ENCODE data around the gene GIPC2. TPM values are rescaled to one million over a fixed set of nuclear protein-coding genes. Genes with fewer than 3 reads are reported as not detected.

The GIPC2 gene
- total RNA-seq, 1 donor from 2014 or later: 2.9 TPM

DNA sequence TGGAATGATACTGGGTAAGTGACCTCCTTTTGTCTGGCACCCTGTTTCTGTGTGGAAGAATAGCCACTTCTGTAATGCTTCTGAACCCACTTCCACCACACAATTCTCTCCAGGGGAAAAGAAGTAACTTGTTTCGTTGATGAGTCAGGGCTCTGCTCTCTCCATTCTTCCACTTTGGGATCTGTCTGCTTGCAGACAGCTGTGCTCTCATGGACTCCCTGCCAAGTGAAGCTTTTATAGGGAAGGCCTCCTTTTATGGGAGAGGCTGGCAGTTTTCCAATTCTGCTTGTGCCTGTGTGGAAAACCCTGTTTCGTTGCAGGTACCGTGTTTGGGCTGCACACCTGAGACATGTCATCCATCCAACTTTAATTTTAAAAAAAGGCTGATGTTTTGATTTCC lies 130.7 kb downstream of the GIPC2 start:
- ATAC-seq: no peak
- H3K27me3 ChIP-seq (ENCODE audit: low read depth): no peaks in the 10 kb centered on the region
- DNase-seq: no peak
- no peaks in the 10 kb centered on the region for H3K4me1 ChIP-seq
- TF ChIP-seq, protein P1, sequence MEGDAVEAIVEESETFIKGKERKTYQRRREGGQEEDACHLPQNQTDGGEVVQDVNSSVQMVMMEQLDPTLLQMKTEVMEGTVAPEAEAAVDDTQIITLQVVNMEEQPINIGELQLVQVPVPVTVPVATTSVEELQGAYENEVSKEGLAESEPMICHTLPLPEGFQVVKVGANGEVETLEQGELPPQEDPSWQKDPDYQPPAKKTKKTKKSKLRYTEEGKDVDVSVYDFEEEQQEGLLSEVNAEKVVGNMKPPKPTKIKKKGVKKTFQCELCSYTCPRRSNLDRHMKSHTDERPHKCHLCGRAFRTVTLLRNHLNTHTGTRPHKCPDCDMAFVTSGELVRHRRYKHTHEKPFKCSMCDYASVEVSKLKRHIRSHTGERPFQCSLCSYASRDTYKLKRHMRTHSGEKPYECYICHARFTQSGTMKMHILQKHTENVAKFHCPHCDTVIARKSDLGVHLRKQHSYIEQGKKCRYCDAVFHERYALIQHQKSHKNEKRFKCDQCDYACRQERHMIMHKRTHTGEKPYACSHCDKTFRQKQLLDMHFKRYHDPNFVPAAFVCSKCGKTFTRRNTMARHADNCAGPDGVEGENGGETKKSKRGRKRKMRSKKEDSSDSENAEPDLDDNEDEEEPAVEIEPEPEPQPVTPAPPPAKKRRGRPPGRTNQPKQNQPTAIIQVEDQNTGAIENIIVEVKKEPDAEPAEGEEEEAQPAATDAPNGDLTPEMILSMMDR (IDR thresholded peaks at IDR 0.05): no peak
- no peak overlapping the region for H3K27ac ChIP-seq
- no peaks in the 10 kb centered on the region for H3K9me3 ChIP-seq
- H3K36me3 ChIP-seq: no peaks in the 10 kb centered on the region
- H3K4me3 ChIP-seq: no peak overlapping the region
- intact Hi-C loops (cut with DNase I): no loop called here

GRCh38 chr1:78177708-78178270 lies 132.0 kb downstream of the GIPC2 start:
- H3K27ac ChIP-seq: no peak overlapping the region
- no peaks in the 10 kb centered on the region for H3K36me3 ChIP-seq
- ATAC-seq (no peak), DNase-seq (no peak)
- no peaks in the 10 kb centered on the region for H3K9me3 ChIP-seq
- intact Hi-C loops (cut with DNase I): no loop called here
- H3K27me3 ChIP-seq (ENCODE audit: low read depth): no peaks in the 10 kb centered on the region
- no peaks in the 10 kb centered on the region for H3K4me1 ChIP-seq
- no peak overlapping the region for H3K4me3 ChIP-seq
- TF ChIP-seq, protein P1 (IDR thresholded peaks at IDR 0.05): no peak

DNA sequence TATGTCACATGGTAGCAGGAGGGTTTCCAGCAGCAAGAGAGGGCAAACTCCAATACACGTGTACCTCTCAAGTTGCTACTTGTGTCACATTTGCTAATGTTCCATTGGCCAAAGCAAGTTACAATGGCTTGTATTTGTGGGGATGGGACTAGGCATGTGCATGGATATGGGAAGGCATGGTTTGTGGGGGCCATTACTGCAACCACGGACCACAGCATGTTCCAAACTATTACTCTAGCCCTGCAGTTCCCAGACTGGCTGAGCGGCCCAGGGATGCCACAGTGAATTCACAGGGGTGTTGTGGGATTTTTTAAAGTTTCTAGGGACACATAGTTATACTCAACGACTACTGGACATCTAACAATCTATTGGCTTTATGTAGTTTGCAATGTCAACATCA lies 133.1 kb downstream of the GIPC2 start:
- intact Hi-C loops (cut with DNase I): no loop called here

DNA sequence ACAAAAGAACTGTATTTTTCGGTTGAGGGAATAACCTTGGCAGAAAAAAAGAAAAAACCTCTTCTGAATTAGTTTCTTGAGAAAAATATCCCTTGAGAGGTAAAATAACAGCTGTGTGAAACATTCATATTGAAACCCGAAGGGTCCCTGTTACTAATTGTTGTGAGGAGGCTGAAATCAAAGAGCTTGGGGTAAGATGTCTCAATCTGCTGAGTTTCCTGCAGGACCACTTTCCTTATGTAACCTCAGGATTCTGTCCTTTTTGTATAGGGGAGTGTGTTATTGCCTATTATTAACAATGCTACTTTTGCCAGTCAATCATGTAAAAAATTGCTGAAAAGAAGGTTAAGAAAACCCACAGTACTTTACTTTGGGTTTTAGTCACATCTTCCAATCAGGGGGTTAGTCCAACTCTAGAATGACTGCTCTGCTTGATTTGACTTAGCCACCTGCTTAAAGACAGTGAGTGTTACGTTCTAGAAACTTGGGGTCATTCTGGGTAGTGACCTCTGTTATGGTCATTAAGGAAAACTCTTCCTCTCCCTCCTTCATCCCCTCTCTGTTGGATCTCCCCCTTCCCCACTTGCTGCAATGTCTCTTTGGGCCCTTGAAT lies 138.8 kb downstream of the GIPC2 start:
- no peaks in the 10 kb centered on the region for H3K36me3 ChIP-seq
- ATAC-seq (no peak), DNase-seq (no peak)
- no peak overlapping the region for H3K27ac ChIP-seq
- no peaks in the 10 kb centered on the region for H3K9me3 ChIP-seq
- no peaks in the 10 kb centered on the region for H3K4me1 ChIP-seq
- intact Hi-C loops (cut with DNase I): no loop called here
- TF ChIP-seq, protein P1 (IDR thresholded peaks at IDR 0.05): no peak
- H3K27me3 ChIP-seq (ENCODE audit: low read depth): no peaks in the 10 kb centered on the region
- no peak overlapping the region for H3K4me3 ChIP-seq

More for the DNA sequence above, 133.1 kb downstream of the GIPC2 start:
- DNase-seq (no peak), ATAC-seq (no peak)
- Histone ChIP-seq H3K27ac (no peak overlapping the region), H3K27me3 (ENCODE audit: low read depth) (no peaks in the 10 kb centered on the region), H3K36me3 (no peaks in the 10 kb centered on the region), H3K4me3 (no peak overlapping the region), H3K4me1 (no peaks in the 10 kb centered on the region), H3K9me3 (no peaks in the 10 kb centered on the region)
- TF ChIP-seq, protein P1 (IDR thresholded peaks at IDR 0.05): no peak

Other genes starting within 250 kb of the GIPC2 start
- 16.5 TPM for gene NEXN, start 157.3 kb upstream of the GIPC2 start, total RNA-seq
- 96.6 TPM for gene FUBP1, start 66.9 kb upstream of the GIPC2 start, total RNA-seq
- gene DNAJB4, start 41.0 kb upstream of the GIPC2 start, total RNA-seq: 29.0 TPM

Data from lower lobe of right lung (tissue), 2 donors.